MG63 (cell line): ENCODE measurements around the gene TXNDC8. TPM values are rescaled to one million over a fixed set of nuclear protein-coding genes. Genes with fewer than 3 reads are reported as not detected.
A peak's percentile ranks its signal among the peaks of the same experiment; 100 is the strongest.

Experiments
- DNase-seq: peaks from one replicate; pipeline ENCODE4 v3.0.0-alpha.2; 2020
- H3K27me3 ChIP-seq: fragments of 250-450 bp; sonication (Bioruptor Pico); 2 replicates; pipeline ENCODE4 v1.5.1; 2020; ENCODE audit warnings: mild to moderate bottlenecking, moderate library complexity
- H3K36me3 ChIP-seq: fragments of 250-450 bp; sonication (Bioruptor Pico); 2 replicates; pipeline ENCODE4 v1.5.1; 2020; ENCODE audit warnings: mild to moderate bottlenecking, moderate library complexity
- H3K4me3 ChIP-seq: fragments of 250-450 bp; sonication (Bioruptor Pico); 2 replicates; pipeline ENCODE4 v1.5.1; 2020; ENCODE audit warnings: mild to moderate bottlenecking, moderate library complexity
- H3K9me3 ChIP-seq: fragments of 250-450 bp; sonication (Bioruptor Pico); 2 replicates; pipeline ENCODE4 v1.5.1; 2020; ENCODE audit warnings: mild to moderate bottlenecking, moderate library complexity
- total RNA-seq: library from RNA; depleted of rRNA; stranded (reverse); fragments of >200 nt; shearing (Covaris generic); gene quantifications from 2 replicates; pipeline ENCODE4 v1.2.3, GENCODE V29; 2014; ENCODE audit warnings: low replicate concordance; rRNA removed

The TXNDC8 gene
- total RNA-seq, 1 experiment from 2014 or later: not detected

DNA sequence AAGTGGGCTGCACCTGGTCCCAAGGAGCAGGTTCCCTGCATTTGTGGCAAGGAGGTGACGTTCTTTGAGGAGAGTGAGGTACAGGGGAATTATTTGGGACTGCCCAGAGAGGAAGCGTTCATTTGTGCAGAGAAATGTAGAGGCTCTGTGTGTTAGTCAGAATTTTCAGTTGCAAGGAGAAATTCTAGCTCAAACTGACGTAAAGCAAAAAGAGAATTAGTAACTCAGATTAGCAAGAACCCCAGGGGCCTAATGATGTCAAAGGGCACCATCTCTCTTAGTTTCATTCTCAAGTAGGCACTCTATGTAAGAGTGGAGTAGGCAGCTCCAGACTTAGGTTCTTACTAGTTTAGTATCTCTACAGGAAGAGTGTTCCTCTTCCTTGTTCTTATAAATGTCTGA, 79.0 kb downstream of the TXNDC8 start:
- DNase-seq: no peak

GRCh38 chr9:110257956-110258355, 79.7 kb downstream of the TXNDC8 start:
- H3K27me3 ChIP-seq: no peaks in the 10 kb centered on the region
- no peaks in the 10 kb centered on the region for H3K9me3 ChIP-seq
- H3K36me3 ChIP-seq: peaks cover 25% of the 10 kb centered on the region
- no peak for DNase-seq
- no peak overlapping the region; the same call in 1 of the 2 replicates for H3K4me3 ChIP-seq

More for the DNA sequence above, 79.0 kb downstream of the TXNDC8 start:
- Histone ChIP-seq H3K9me3 (no peaks in the 10 kb centered on the region), H3K4me3 (no peak overlapping the region), H3K36me3 (peaks cover 18% of the 10 kb centered on the region), H3K27me3 (no peaks in the 10 kb centered on the region)

- H3K9me3 ChIP-seq: no peaks in the 10 kb centered on the region
- H3K36me3 ChIP-seq: peaks cover 30% of the 10 kb centered on the region
- peak overlapping the region; percentile 69 for H3K4me3 ChIP-seq
- DNase-seq: peak; percentile 14
- no peaks in the 10 kb centered on the region for H3K27me3 ChIP-seq
These were observed 80.4 kb downstream of the TXNDC8 start for GRCh38 chr9:110257097-110257841.

DNA sequence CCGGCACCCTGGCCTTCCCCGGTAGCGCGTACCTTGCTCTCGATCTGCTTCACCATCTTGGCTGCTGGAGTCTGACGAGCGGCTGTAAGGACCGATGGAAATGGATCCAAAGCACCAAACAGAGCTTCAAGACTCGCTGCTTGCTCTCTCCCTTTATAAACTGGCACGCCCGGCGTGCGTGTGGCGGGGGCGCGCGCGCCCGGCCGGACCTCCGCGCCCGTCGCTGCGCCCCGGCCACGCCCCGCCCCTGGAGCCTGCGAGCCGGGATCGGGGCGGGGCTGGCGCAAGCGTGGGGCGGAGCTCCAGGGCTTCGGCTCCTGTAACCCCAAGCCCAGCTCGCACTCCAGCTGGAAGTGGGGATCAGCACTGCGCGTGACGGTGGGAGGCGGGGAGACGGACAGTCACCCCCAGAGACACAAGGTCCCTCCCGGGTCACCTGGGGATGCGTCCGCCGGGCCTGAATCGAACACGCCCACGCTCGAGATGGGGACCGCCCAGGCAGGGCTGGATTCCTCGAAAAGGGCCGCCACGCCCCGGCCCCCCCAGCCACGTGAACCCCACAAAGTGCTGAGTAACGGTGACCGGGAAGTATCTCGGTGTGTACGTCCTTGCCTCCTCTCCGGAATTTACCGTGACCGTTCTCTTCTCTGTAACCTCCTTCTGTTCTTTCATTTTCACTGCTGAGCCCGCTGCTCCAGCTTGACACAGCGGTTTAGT, 81.1 kb downstream of the TXNDC8 start, which contains the start of gene TXN:
TSS of gene TXN (minus strand) at position 128 of the 717 bp plus-strand sequence. CDS start at position 56, 72 bp downstream.
- Histone ChIP-seq H3K9me3 (no peaks in the 10 kb centered on the region), H3K36me3 (peaks cover 31% of the 10 kb centered on the region), H3K27me3 (no peaks in the 10 kb centered on the region), H3K4me3 (peak within 1 kb of the TSS; percentile 69)
- DNase-seq: peak; percentile 91

DNA sequence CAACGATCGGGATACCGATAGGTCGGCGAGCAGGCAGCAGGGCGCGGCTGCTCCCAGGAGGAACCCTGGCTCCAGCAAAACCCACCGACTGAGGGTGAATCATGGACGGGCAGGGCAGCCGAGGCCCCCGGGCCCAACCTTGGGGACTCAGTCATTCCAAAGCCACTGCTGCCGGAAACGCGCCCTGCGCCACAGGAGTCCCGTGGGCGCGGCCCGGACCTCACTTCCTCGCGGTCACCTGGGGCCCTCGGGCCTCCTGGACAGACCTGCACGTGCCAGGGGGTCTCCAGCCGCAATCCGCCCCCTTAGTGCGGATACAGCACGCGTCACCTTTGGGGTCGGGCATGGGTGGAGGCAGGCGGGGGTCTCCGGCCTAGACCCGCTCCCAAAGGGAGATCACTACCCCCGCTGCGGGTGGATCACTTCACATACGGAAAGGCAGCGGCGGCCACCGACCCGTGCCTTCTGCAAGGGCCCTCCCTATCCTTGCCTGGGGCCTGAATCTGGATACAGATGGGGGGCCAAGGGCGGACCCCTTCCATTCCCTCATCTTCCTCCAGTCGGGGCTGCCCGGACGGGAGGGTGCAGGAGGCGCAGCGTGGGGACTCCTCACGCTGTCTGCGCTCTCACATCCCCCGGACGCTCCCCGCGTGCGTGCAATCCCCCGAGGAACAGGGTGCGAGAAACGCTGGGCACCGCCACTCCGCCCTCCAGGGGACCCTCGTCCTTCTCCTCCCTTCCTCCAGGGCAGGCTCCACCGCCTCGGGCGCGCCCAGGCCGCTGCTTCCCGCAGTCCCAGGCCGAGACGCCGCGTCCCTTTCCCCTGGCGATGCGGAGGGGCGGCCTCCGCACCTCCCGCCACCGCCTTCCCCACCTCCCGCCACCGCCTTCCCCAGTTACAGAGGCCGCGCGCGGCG, 81.9 kb downstream of the TXNDC8 start:
- DNase-seq: peak; percentile 79

GRCh38 chr9:110255034-110255462, 82.6 kb downstream of the TXNDC8 start:
- Histone ChIP-seq H3K36me3 (peaks cover 43% of the 10 kb centered on the region), H3K9me3 (no peaks in the 10 kb centered on the region), H3K4me3 (peak overlapping the region; percentile 69), H3K27me3 (no peaks in the 10 kb centered on the region)
- peak; percentile 5 for DNase-seq

More for the DNA sequence above, 81.9 kb downstream of the TXNDC8 start:
- Histone ChIP-seq H3K9me3 (no peaks in the 10 kb centered on the region), H3K4me3 (peak overlapping the region; percentile 69), H3K27me3 (no peaks in the 10 kb centered on the region), H3K36me3 (peaks cover 36% of the 10 kb centered on the region)

- no peaks in the 10 kb centered on the region for H3K9me3 ChIP-seq
- peaks cover 49% of the 10 kb centered on the region for H3K36me3 ChIP-seq
- H3K4me3 ChIP-seq: peak overlapping the region; percentile 69
- DNase-seq: no peak
- H3K27me3 ChIP-seq: no peaks in the 10 kb centered on the region
These were observed 83.2 kb downstream of the TXNDC8 start for GRCh38 chr9:110254500-110254899.

Other genes starting within 250 kb of the TXNDC8 start
- not detected in 2 replicates for gene C9orf152, start 129.7 kb downstream of the TXNDC8 start, total RNA-seq
- gene TXN, start 81.4 kb downstream of the TXNDC8 start, total RNA-seq: 441 and 536 TPM in 2 replicates
- 38.1 and 40.0 TPM in 2 replicates for gene SVEP1, start 241.9 kb upstream of the TXNDC8 start, total RNA-seq